ENCODE data around the gene TRPV4.
"Not testable (repeated sequence)": the region's sequence is repeated elsewhere in the genome, so short reads cannot be mapped to it uniquely, and the experiment has no call there.

TRPV4 gene

DNA sequence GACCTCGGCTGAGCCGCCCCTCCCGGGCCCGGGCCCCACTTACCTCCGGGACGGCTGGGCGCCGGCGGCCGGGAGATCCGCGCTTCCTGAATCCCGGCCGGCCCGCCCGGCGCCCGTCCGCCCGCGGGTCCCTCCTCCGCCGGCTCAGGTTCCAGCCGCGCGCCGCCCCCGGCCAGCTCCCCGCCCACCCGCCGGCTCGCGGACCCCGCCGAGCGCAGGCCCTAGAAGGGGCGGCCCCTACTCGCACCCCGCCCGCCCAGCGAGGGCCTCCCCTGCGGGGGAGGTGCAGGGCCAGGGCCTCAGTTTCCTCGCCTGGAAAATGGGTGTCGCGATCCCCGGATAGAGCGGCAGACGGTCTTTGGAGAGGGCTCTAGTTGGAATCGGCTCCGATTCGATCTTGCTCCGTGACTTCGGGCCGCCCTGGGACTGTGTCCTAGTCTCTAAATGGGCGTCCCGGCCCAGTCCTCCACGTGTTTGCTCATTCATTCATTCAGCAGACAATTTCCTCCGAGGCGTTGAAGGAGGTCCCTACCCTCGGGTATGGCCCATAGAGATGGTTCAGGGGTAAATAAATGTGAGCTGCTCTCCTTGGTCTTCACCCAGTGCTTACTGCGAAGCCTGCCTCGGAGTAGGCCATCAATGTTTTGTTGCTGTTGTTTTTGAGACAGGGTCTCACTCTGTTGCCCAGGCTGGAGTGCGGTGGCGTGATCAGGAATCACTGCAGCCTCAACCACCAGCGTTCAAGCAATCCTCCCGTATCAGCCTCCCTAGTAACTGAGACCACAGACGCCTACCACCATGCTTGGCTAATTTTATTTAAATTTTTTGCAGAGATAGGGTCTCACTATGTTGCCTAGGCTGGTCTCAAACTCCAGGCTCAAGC, at the start of gene TRPV4:
TSS of gene TRPV4 (minus strand) at position 92 of the 883 bp plus-strand sequence. CDS start 18,602 bp downstream, outside the sequence.
- no peak for DNase-seq

DNA sequence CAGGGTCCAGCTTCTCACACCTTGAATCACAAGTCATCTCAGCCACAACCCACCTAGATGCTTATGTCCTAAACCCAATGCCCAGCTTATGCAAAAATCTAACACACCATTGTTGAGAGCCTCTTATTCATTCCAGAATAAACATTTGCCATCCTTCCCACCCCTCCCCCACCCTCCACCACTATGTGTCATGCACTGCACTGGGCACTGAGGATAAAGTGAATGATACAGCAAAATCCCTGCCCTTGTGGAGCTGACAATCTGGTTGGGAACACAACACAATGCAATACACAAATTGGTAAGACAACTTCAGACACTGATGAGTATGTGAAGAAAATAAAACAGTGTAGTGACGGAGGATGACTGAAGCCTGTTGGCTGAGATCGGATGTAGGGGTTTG, 48.6 kb upstream of the TRPV4 start:
- no peak for DNase-seq

DNA sequence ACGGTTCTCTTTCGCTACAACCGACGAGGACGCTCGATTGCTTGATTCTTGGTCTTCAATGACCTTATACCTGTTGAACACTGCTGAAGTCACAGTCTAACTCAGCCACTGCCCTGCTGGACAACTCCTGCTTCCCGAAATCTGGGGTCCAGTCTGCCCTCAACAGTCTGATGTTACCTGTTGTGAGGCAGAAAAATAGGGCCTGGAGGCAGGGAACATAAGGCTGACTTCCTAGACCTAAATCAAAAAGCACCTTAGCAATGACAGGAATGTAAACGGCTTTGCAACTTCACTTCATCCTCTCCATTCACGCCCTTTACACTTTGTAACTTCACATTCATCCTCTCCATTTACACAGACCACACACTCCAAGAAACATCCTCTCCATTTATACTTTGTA, 47.7 kb upstream of the TRPV4 start:
- no peak for DNase-seq

DNA sequence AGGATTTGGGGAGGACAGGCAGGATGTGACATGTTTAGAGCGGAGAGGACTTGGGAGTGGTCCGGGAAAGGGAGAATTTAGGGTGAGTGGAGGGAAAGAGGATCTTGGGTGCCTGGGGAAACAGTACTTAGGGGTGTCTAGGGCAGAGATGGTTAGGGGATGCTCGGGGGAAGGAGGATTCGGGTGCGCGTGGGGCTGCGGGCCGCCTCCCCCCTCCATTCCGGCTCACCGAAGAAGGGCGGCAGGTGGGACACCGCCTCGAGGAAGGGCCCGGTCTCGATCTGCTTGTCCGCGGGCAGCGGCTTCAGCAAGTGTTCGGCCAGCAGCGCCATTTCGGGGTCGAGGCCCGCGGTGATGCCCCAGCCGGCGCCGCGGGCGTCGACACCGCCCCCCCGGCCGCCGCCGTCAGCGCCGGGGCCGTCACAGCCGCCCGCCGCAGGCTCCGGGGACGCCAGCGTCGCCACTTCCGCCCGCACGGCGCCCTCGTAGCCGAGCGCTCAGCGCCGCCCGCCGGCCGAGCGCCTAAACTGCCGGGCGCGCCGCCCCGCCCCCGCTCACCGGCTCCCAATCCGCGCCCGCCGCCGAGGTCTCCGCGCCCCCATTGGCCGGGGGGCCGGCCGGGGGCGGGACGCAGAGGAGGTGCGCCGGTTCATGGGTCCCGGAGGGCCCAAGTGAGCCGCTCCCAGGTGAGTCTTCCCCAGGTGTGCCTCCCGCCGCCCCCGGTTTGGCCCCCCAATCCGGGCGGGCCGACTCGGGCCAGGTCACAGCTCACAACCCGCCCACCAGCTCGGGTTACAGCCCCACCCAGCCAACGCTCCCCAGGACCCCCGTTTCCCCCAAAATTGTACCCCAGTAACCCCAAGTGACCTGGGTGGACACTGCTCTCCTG, 47.1 kb upstream of the TRPV4 start, which contains the start of gene GLTP:
TSS of gene GLTP (minus strand) at position 499 of the 889 bp plus-strand sequence. CDS start at position 332, 167 bp downstream.
- peak; percentile 84 for DNase-seq

- DNase-seq = no peak
Observed at GRCh38 chr12:109879351-109880042, 46.3 kb upstream of the TRPV4 start.

- DNase-seq = no peak
Observed at GRCh38 chr12:109878749-109879148, 45.6 kb upstream of the TRPV4 start.

DNA sequence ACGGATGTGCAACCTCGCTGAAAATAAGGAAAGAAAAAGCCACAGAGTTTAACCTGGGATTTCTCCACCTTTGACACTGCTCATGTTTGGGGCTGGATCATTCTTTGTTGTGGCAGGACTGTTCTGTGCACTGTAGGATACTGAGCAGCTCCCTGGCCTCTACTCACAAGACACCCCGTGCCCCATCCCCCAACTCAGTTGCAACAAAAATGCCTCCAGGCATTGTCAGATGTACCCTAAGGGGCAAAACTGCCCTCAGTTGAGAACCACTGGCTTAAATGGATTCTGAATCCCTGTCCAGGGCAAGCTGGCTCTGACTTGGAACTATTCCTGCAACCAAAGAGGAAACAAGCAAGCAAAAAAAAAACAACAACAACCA, 45.0 kb upstream of the TRPV4 start:
- no peak for DNase-seq

DNA sequence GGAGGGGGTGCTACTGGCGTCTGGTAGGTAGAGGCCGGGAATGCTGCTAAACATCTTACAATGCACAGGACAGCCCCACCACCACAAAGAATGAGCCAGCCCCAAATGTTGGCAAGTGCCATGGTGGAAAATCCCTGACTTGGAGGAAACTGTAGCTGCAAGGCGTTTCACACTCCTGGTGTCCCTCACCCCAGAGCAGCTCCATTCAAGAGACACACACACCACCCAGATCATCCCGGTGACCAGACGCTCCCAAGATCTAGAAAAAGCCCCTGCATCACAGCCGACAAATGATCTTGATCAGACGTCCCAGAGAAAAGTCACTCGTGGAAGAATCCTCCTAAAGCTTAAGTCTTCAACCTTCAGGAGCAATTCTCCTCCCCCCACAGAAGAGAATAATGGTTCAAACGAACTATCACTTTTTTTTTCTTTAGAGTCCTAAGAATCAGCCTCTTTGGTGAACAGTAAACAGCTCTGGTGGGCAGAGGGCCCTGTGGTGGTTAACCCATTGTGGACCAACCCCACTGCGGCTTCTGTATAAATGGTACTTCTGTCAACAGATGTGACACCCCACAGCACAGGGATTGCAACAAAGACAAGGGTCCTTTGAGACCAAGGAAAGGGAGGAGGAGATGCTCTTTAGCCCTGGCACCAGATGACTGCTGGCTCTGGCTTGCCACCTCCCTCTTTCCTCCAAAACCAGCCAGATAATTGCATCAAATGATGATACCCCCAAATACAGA, 44.5 kb upstream of the TRPV4 start:
- no peak for DNase-seq

- DNase-seq = no peak
Observed at GRCh38 chr12:109876406-109876805, 43.2 kb upstream of the TRPV4 start.

DNA sequence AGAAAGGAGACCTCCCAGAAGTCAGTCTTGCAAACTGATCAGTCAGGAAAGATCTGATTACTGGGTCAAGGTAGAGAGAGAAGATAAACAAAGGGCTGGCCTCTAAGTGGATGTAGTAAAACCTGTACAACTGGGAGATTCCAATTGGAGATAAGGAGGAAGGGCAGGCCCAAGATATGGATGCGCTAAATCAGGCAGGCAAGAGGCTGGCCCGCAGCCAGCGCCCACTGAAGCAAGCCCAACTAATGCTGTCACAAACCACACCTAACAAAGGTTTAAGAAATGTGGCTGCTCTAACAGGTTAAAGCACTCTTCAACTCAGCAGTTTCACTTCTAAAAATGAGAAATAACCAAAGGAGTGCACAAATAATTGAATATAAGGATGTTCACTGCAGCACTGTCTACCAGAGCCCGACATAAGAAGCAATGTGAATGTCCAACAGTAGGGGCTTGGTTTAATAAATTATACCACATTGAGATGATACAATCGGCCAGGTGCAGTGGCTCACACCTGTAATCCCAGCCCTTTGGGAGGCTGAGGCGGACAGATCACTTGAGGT, 42.5 kb upstream of the TRPV4 start:
- DNase-seq = peak; percentile 81

DNA sequence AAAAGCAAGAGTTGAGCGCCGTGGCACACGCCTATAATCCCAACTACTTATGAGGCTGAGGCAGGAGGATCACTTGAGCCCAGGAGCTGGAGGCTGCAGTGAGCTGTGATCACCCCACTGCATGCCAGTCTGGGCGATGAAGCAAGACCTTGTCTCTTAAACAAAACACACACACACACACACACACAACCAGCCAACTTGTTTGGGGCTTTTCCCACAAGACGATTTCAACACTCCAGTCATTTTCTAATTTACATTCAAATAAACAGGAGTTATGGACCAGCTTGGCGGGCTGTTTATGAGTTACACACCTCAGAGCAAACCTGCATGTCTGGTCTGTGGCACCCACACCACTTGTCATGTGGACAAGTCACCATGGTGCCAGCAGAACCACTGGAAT, 40.5 kb upstream of the TRPV4 start:
- no peak for DNase-seq

DNA sequence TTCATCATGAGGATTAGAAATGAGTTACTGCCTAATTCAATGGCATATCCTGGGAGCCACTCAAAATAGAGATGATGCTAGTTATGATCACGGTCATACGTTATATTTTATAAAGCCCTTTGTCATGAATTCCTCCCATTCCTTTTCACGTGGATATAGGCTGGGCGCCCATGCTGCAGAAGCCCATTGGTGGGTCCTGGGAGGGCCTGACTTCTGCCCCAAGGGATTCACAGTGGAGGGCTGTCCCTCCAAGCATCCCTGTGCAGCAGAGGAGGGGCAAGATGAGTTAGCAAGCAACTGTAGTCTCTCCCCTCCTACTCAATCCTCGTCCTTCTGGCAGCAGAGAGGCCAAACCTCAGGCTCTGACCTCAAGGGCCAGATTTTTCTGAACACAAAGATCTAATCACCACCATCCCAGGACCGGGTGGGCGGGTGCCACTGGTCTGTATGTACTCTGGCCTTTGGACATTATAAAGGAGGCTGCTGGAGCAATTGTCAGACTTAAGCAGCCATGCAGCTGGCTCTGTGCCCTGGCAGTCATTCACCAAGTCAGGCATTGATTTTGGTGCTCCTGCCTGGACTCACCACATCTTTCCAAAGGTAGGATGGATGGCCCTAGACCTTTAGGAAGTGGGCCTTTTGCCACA, 38.6 kb upstream of the TRPV4 start:
- DNase-seq = no peak

DNA sequence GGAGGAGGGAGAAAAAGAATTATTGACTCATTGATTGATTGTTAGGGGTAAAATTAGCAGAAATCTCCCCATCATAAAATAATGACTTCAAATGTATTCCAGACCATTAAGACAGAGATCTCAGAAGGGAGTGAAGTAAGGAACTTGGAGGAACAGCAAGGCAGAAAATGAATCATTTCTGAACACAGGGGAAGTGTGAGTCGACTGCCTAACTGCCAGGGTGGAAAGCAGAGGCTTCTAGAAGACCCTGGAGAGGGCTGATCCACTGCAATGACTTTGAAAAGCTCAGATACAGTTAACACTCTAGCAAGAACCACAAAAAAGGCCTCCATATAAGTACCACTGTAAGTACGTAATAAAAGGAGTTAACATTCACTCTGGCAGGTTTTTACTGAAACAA, 37.5 kb upstream of the TRPV4 start:
- no peak for DNase-seq

- no peak for DNase-seq
Observed at GRCh38 chr12:109868182-109869051, 35.2 kb upstream of the TRPV4 start.

- DNase-seq = no peak
Observed at GRCh38 chr12:109864916-109865315, 31.7 kb upstream of the TRPV4 start.

GRCh38 chr12:109863847-109864712, 30.9 kb upstream of the TRPV4 start:
- no peak for DNase-seq

DNA sequence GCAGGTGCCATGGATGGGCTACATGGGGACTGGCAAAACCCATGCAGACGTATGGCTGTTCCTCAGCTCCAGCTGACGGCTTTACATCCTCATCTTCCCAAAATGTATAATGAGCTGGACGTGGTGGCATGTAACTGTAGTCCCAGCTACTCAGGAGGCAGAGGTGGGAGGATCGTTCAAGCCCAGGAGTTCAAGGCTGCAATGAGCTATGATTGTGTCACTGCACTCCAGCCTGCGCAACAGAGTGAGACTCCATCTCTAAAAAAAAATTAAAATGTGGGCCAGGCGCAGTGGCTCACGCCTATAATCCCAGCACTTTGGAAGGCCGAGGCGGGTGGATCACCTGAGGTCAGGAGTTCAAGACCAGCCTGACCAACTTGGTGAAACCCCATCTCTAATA, 29.3 kb upstream of the TRPV4 start:
- not testable (repeated sequence) for DNase-seq

- DNase-seq = no peak
Observed at GRCh38 chr12:109861689-109862314, 28.6 kb upstream of the TRPV4 start.

- no peak for DNase-seq
Observed at GRCh38 chr12:109860977-109861376, 27.8 kb upstream of the TRPV4 start.

All from NCI-H1105 treated with DMSO at 0.1 percent for 48 hours (cell line).